Type B pancreatic cell (in vitro differentiated cells): Measurements from ENCODE around the gene ZFYVE16. TPM values are rescaled to one million over a fixed set of nuclear protein-coding genes. Genes with fewer than 3 reads are reported as not detected.

Experiments
- DNase-seq: peaks from one replicate; pipeline ENCODE4 v3.0.0; 2021; ENCODE audit warnings: mixed read lengths; ENCODE audit not compliant: unreplicated experiment; ENCODE audit errors: extremely low spot score
- H3K27ac Mint-ChIP-seq: 2 replicates; pipeline ENCODE4 v1.8.0; 2021; ENCODE audit warnings: mild to moderate bottlenecking, mixed read lengths
- H3K27me3 Mint-ChIP-seq: 2 replicates; pipeline ENCODE4 v1.8.0; 2021; ENCODE audit warnings: mixed read lengths
- H3K36me3 Mint-ChIP-seq: 2 replicates; pipeline ENCODE4 v1.8.0; 2021; ENCODE audit warnings: mixed read lengths
- H3K4me1 Mint-ChIP-seq: one replicate; pipeline ENCODE4 v1.8.0; 2021; ENCODE audit warnings: mixed read lengths; ENCODE audit not compliant: unreplicated experiment
- H3K4me3 Mint-ChIP-seq: 2 replicates; pipeline ENCODE4 v1.8.0; 2021; ENCODE audit warnings: mild to moderate bottlenecking, mixed read lengths
- H3K9me3 Mint-ChIP-seq: 2 replicates; pipeline ENCODE4 v1.8.0; 2021; ENCODE audit warnings: mixed read lengths
- CTCF ChIP-seq: fragments of 200-600 bp; sonication (generic); conservative IDR thresholded peaks from 2 replicates; pipeline ENCODE4 v1.5.0; 2021; ENCODE audit warnings: antibody characterized with exemption, mild to moderate bottlenecking
- total RNA-seq: library from RNA; stranded (reverse); gene quantifications from 2 replicates; pipeline ENCODE4 v1.2.1, GENCODE V29; 2021; ENCODE audit warnings: low replicate concordance

ZFYVE16 gene
- total RNA-seq, 1 donor from 2014 or later: 55.0 TPM

DNA sequence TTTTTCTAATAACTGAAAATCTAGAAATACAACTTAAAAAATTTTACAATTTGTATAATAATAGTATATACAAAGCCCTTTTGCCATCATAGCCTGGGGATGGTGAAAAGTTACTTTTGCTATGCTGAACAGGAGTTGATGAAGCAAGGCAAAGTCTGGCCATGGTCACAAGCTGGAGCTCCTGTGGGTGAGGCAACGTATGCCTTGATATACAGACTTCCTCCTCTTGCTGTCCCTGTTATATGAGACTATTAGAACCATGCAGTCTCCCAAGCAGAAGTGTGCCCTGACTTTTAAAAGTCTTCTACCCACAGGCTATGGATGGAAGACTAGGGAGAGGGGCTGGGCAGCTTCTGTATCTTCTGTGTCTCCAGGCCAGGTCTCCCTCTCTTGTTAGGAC lies 95.8 kb downstream of the ZFYVE16 start:
- H3K36me3 Mint-ChIP-seq: no peaks in the 10 kb centered on the region
- no peak for DNase-seq
- H3K9me3 Mint-ChIP-seq: no peaks in the 10 kb centered on the region
- no peak overlapping the region for H3K27ac Mint-ChIP-seq
- H3K4me1 Mint-ChIP-seq: no peaks in the 10 kb centered on the region
- no peak overlapping the region for H3K4me3 Mint-ChIP-seq
- H3K27me3 Mint-ChIP-seq: no peaks in the 10 kb centered on the region
- no peak for TF ChIP-seq CTCF

DNA sequence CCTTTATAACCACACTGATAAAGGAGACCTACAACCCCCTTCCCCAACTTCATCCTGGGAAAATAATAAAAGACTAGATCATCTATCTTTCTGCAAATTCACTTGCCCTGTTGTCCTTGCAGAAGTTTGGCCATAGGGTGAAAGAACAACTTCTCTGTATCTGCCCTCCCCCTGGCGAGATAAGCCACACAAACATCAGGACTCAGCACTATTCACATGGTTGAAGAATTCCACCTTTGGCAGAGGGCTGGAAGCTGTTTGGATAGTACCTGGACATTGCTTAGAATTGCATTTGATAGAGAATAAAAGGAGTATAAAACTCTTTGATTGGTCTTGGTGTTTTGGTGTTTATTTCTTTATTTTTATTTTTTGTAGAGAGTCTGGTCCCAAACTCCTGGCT lies 97.0 kb downstream of the ZFYVE16 start:
- Mint-ChIP-seq H3K36me3 (peaks cover 2% of the 10 kb centered on the region), H3K4me3 (no peak overlapping the region), H3K9me3 (no peaks in the 10 kb centered on the region), H3K27ac (no peak overlapping the region), H3K4me1 (no peaks in the 10 kb centered on the region), H3K27me3 (no peaks in the 10 kb centered on the region)
- TF ChIP-seq CTCF: no peak
- DNase-seq: no peak

DNA sequence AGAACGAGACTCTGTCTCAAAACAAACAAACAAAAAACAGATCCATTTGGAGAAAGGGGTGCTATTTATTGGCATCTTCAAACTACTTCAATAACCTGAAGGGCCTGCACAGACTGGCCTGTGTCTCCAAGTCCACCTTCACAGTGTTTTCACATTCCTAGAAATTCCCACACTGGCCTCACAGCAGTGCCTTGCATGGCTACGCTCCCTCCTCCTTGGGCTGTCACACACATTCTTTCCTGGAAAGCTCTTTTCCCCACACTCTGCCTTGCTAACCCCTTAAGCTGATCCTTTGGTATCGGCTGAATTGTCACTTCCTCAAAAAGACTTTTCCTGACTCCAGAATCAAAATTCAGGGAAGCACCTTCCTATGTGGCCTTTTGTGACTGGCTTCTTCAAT lies 99.8 kb downstream of the ZFYVE16 start:
- H3K36me3 Mint-ChIP-seq: peaks cover 7% of the 10 kb centered on the region
- no peak for TF ChIP-seq CTCF
- H3K9me3 Mint-ChIP-seq: no peaks in the 10 kb centered on the region
- no peaks in the 10 kb centered on the region for H3K27me3 Mint-ChIP-seq
- no peaks in the 10 kb centered on the region for H3K4me1 Mint-ChIP-seq
- no peak overlapping the region for H3K4me3 Mint-ChIP-seq
- DNase-seq: no peak
- no peak overlapping the region for H3K27ac Mint-ChIP-seq

DNA sequence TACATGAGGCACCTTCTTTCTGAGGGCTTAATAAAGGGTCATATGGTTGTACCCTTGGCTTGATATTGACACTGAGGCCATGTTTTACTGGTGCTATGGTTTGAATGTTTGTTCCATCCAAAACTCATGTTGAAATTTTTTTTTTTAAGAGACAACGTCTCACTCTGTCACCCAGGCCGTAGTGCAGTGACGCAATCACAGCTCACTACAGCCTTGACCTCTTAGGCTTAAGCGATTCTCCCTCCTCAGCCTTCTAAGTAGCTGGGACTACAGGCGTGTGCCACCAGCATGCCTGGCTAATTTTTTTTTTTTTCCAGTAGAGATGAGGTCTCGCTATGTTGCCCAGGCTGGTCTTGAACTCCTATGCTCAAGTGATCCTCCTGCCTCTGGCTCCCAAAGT lies 101.0 kb downstream of the ZFYVE16 start:
- no peak overlapping the region for H3K4me3 Mint-ChIP-seq
- peaks cover 11% of the 10 kb centered on the region for H3K36me3 Mint-ChIP-seq
- H3K27ac Mint-ChIP-seq: no peak overlapping the region
- no peaks in the 10 kb centered on the region for H3K9me3 Mint-ChIP-seq
- TF ChIP-seq CTCF: no peak
- no peaks in the 10 kb centered on the region for H3K4me1 Mint-ChIP-seq
- DNase-seq: no peak
- no peaks in the 10 kb centered on the region for H3K27me3 Mint-ChIP-seq

- Mint-ChIP-seq H3K9me3 (no peaks in the 10 kb centered on the region), H3K27me3 (no peaks in the 10 kb centered on the region), H3K36me3 (peaks cover 11% of the 10 kb centered on the region), H3K4me1 (no peaks in the 10 kb centered on the region), H3K4me3 (no peak overlapping the region), H3K27ac (no peak overlapping the region)
- TF ChIP-seq CTCF: no peak
- DNase-seq: no peak
These were observed 101.5 kb downstream of the ZFYVE16 start for GRCh38 chr5:80509362-80509761.

- Mint-ChIP-seq H3K36me3 (peaks cover 7% of the 10 kb centered on the region), H3K27ac (no peak overlapping the region), H3K4me1 (no peaks in the 10 kb centered on the region), H3K4me3 (no peak overlapping the region), H3K27me3 (no peaks in the 10 kb centered on the region), H3K9me3 (no peaks in the 10 kb centered on the region)
- no peak for TF ChIP-seq CTCF
- no peak for DNase-seq
These were observed 109.0 kb downstream of the ZFYVE16 start for GRCh38 chr5:80516826-80517225.
